Activated CD4-positive, alpha-beta T cell treated with anti-CD3 and anti-CD28 coated beads for 1 hour (primary cell): ENCODE data around the gene PRKCQ.

Source experiments
- DNase-seq: peaks from one replicate; pipeline ENCODE4 v3.0.0-alpha.2; 2020

PRKCQ gene

DNA sequence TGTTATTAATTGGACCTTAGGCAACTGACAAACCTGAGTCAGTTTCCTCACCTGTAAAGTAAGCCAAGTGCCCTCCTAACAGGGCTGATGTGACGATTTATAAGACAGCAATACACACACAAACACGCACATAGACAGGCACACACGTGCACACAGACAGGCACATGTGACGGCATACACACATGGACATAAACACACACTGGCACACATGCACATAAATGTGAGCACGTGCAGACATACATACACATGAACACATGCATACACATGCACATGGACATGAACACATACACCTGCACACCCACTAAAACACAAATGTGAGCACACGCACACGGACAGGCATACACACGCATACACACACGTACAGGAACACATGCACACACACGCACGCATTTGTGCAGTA lies 148.9 kb downstream of the PRKCQ start:
- no peak for DNase-seq

DNA sequence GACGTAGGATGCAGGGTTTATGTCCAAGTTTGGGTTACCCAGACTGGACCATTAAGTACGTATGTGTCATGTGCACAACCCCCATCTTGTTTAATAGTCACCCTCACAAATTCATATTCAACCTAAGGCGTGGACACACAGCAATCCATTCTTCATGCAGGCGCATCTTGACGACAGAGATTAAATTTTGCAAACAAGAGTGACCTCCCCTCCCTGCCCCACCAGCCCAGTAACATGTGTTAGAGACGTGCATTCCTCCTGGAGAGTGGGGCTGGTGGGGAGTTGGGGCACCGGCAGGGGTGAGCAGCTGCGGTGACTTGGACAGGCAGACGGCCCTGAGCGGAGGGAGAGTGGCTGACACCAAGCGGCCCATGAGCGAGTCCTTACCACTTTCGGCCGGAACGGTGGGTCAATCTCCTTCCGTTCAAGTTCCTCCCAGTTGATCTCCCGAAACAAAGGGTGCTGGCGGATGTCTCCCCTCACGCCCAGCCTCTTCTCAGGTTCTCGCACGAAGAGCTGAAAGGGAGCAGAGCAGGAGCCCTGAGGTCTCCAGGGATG lies 149.6 kb downstream of the PRKCQ start:
- no peak for DNase-seq

DNA sequence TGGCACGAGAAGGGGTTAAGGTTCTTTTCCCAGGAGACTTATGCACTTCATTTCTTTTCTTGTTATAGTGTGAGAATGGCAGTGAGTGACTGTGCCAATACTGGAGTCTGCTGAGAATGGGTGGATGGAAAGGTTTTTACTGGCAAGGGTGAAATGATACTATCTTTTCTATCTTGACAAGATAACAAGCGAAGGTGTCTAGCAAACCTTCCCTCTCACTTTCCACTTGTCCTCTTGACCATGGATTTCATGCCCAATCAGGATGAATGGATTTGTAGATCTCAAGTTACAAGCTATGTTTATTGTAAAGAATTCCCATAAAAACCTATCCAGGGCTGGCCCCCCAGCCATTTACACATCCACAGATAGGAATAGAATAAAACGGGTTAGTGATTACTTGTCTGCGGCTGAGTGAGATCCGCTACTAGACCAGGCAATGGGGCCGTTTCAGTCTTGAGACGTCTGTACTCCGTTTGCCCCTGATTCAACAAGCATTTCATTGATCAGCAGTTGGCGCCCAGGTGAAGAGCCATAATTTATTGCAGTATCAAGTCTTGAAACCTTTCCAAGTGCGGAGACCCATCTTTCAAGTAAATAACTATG lies 152.6 kb downstream of the PRKCQ start:
- no peak for DNase-seq

DNA sequence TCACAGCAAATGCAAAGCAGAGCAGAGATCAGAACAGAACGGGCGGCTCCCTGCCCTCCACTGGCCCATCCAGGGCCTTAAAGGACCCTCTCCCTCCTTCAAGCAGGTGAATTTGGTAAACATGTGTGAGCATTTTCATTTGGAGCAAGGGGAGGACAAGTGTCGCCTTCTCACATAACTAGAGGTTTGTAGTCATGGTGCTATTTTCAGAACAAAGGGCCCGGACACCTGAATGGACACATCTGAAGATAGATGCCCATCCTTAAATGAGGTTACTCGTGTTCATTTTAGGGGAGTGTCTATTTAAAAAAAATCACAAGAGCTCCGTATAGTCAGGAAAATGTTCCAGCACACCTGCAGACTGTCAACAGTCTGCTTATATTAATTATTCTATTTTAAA lies 153.8 kb downstream of the PRKCQ start:
- no peak for DNase-seq

DNA sequence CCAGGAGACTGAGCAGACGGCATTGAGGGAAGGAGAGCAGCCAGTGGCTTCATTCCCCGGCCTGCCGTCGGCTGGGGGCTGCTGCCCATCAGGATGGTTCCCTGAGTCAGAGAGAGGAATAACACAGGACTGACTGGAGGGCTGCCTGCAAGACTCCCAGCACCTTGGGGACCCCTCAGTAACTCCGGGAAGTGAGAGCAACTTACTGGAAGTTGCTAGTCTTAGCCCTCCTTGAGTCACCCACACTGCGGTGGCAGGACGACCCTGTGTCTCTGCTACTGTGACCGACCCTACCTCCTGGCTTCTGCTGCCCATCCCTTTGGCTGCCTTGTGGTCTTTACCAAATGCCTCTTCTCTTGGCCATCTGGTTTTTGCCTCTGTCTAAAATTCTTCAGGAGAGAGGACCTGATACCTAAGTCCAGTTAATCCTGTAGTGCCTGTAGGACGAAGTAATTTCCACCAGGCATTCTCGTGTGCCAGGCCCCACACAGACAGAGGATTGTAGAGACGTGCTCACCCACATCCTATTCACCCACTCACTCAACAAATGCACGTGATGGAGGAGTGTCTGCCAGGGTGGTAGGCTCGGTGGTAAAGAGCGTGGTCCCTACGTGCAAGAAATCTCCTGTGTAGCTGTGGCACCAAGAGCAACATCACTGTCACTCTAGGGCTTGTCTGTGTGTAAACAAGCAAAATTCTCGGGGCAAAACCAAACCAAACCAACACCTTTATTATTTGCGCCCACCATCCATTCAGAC lies 156.5 kb downstream of the PRKCQ start:
- DNase-seq, result no peak

DNA sequence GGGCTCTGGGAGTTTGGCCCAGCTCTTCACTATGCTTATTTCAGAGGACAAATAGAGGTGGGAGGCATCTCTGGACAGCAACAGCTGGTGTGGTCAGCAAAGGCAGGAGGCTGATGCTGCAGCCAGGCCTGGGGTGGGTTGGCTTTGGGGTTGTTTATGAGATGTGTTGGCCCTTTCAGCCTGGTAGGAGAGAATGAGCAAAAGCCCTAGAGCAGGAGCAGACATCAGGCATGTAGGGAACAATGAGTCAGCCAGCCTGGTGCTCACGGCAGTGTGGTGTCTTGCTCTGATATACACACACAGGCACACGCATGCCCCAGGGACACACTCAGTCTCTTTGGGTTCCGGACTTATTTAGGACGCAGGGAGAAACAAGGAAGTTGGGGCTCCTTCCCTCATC lies 157.1 kb downstream of the PRKCQ start:
- DNase-seq, result no peak

DNA sequence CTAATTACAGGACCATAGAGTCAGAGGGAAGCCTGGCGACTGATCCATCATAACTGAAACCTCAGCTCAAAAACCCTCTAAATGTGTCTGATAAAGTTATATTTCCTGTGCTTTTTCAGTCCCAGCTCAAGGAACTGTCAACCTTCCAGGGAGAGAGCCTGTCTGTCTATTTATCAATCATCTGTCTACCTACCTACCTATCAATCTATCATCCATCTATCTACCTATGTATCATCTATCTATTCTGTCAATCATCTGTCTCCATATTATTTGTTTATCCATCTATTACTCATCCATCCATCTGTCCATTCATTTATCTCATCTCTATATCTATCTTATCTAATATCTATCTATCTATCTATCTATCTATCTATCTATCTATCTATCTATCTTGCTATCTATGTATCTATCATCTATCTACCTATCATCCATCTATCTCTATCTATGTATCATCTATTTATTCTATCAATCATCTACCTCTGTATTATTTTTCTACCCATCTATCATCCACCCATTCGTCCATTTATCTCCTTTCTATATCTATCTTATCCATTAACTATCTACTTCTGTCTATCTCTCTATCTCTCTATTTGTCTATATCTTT lies 161.4 kb downstream of the PRKCQ start:
- DNase-seq, result no peak

DNA sequence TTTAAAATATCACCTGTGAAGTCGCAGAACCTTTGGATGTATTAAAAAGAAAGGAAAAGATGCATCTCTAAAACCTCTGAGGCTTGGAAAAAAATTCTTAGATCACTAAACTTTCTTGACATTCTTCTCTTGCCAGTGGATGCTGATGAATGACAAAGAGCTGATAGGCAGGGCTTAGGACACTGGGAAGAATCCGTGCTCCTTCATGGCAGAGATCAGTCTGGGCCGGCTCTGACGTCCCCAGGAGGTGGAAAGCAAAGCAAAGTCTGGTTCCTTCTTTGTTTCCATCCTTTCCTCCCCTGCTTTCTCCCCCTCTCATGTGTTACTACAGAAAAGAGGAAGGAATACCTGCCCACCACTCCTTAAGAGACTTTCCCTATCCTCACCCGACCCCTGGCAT lies 161.9 kb downstream of the PRKCQ start:
- no peak for DNase-seq

DNA sequence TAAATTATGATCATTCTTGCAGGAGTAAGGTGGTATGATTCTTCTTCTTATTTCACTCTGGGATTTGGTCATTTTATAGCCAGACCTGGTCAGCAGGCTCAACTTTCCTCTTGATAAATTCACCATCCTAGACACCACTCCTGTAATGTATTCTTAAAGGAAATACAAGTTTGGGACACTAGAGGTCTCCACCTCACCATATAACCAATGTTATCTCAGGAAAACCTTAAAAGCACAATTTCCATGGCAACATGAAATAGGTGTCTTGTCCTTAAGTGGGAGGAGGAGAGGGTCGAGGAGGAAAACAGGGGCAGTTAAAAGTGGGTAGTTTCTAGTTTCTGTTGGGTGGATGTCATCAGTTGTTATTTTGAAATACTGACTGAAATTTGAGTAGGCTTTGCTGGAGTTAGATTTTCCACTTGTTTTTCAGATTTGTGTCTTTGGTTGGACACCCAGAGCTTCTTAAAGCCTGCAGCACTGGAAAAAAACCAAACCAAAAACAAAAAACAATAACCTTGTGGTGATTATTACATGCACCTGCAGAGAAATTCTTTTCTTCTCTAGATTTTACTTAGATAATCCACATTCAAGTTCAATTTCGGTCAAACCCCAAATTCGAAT lies 163.1 kb downstream of the PRKCQ start:
- DNase-seq, result no peak

DNA sequence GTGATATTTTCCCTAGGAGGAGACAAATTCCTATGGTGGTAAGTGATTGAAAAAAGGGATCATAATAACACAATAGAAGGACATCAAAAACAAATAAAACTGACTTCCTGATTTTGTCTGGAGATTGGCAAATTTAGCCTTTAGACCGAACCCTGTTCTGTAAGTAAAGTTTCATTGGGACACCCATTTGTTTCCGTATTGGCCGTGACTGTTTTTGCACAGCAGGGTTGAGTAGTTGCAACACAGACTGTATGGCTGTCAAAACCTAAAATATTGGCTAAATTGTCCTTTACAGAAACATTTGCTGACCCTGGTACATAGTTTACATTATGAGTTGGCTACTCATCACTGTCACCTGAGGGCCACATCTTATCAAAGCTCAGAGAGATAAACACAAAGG lies 168.6 kb downstream of the PRKCQ start:
- DNase-seq, result no peak

DNA sequence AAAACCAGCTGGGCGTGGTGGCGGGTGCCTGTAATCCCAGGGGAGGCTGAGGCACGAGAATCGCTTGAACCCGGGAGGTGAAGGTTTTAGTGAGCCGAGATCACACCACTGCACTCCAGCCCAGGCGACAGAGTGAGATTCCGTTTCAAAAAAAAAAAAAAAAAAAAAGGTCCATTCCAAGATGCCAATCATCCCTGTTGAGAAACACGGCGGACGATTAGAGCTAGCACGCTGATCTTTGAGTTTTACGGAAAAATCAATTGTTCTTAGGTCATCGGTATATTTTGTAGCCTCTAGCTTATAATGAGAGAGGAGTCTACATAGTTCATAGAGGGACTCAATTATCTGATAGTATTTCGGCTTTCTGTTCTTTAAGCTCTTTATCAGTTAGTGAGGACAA lies 169.2 kb downstream of the PRKCQ start:
- DNase-seq, result no peak

DNA sequence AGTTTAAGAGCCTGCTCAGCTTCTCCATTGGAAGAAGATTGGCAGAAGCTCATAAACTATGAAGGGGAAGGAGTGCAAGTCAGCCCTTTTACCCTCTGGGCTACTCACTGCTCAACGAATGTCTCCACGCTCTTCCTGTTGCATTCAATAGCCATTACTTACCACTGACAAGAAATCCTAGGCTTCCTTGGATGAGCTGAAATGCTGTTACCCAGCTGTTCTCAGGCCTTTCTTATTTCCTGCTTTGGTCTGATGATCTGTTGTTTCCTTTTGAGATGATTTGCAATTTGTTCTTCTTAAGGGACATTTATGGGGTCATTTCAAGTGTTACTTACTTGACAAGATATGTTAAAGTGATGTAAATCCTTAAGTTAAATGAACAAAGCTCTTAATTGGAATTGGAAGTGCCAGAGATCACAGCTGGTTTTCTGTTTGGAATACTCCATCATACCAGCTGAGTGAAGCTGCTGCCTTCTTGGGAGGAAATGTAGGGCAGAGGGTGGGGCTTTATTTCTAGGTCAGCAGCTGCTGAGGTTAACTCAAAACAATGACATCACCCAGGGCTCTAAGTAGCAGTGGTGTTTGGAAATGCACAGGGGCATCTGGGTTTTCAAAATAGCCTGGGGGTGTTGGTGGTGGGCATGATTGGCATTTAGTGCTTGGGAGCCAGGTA lies 170.0 kb downstream of the PRKCQ start:
- DNase-seq, result no peak

DNA sequence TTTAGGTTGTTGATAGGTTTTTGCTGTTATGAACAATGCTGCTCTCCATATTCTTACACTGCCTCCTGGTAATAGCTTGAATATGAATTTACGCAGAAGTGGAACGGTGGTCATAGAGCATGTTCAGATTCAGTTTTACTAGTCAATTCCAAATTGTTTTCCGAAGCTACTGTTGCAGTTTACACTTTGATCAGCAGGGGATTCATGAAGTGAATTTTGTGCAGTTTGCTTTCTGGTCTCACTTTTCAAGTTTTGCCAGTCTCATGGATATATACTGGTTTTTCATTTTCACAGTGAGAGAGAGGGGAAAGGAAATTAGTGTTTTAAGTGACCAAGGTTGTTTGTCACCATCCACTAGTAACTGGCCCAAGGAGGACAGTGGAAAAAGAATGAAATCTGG lies 171.3 kb downstream of the PRKCQ start:
- DNase-seq, result no peak

DNA sequence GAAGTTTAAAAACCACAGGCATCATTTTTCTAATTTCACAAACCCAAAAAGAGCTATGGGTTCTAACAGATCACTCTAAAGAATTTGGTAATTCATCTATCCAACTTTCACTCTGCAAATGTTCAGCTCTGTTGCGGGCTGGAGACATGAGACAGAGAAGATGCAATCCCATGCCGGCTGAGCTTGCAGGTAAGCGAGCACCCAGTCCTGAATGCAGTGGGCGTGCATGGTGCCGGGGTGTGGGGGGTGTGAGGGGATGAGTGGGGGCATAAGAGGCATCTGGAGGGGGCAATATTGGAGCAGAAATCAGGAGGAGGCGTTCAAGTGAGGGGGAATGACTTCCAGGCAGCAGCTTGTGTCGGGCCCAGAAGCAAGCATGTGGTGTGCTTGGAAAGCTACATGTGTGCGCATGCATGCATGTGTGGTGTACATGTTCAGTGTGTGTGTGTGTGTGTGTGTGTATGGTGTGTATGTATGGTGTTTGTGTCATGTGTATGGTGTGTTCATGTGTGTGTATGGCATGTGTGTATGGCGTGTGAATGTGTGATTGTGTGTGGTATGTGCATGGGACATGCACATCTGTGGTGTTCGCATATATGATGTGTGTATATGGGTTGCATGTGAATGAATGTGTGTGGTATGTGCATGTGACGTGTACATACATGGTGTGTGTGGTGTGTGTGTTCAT lies 172.9 kb downstream of the PRKCQ start:
- no peak for DNase-seq

DNA sequence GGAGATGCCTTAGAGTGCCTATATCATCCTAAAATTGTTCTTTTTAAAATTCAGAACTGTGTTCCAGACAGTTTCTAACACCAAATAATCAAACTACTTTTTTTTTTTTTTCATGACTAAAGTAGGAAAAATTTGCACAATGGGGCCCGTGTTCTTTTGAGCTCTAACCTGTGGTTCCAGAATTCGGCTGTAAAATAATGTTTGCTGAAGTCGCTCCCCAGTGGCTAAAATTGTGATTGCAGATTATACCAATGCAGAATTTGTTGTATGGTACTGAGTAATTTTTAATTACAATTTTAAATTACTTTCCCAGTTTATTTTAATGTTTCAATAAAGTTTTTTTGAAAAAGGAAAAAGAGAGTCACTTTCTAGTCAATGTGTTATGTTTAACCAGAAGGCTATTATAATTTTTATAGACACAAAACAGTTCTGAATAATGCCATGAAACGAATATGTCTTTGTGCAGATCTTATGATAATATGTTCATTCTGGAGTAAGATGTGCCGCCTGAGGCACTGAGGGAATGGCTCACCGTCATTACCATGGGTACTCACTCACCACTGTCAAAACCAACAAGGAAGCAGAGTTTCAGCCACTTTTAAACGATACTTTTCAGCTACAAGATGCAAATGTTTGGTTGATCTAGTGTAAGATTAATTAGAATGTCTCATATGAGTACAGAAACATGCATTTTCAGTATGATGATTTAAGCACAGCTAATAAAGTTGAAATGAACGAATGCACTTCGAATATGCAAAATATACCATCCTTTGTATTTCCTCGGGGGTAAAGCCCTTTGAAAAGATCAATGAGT lies 173.6 kb downstream of the PRKCQ start:
- no peak for DNase-seq

DNA sequence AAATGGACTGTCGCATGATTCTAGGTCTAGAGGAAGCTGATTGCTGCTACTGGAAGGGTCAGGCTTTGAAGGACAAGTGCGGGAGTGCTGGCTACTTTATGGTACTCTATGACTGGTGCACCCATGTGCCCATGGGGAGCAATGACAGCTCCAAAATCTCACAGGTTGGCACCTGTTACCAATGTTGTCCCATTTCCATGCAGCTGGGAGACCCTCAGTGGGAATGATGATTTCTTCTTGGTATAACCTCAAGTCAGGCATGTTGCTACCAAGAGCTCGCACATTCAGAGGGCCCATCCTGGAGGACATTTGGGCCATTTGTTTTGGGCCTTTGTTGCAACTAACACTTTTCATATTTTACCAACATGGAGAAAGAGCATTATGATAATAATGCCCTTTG lies 174.4 kb downstream of the PRKCQ start:
- no peak for DNase-seq

DNA sequence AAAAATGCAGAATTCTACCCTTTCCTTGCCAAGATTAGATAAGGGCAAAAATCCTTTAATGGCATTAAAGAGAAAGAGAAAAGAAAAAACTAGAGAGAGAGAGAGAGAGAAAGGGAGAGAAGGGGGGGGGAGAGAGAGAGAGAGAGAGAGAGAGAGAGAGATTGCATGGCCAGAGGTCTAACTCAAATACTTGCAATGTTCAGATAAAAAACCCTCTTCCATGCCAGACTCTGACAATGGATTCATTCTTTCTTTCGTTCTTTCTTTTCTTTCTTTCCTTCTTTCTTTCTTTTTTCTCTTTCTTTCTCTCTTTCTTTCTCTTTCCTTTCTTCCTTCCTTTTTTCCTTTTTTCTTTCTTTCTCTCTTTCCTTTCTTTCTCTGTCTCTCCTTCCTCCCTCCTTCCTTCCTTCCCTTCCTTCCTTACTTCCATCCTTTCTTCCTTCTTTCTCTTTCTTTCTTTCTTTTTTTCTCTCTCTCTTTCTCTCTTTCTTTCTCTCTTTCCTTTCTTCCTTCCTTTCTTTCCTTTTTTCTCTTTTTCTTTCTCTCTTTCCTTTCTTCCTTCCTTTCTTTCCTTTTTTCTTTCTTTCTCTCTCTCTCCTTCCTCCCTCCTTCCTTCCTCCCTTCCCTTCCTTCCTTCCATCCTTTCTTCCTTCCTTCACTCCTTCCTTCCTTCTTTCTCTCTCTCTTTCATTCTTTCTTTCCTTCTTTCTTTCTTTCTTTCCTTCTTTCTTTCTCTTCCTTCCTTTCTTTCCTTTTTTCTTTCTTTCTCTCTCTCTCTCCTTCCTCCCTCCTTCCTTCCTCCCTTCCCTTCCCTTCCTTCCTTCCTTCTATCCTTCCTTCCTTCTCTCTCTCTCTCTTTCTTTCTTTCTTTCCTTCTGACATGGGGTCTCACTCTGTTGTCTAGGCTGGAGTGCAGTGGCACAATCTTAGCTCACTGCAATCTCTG lies 175.7 kb downstream of the PRKCQ start:
- no peak for DNase-seq

DNA sequence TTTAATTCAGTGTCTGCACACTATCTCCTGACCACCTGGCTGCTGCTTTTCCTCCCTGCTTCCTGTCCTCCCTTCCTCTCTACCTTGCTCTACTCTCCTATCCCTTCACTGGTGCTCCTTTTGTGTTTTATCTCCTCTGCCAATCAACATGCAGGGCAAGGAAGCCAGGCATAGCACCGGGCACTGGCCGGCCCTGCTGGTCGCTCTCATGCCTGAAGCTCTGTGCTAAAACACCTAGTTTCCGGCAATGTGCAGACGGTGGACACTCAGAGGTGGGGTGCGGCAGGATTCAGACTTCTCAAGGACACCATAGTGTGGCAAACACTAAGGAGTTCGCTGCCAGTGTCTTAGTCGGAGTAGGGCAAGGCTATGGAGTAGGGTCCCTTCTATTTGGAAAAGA lies 177.1 kb downstream of the PRKCQ start:
- DNase-seq, result no peak

DNA sequence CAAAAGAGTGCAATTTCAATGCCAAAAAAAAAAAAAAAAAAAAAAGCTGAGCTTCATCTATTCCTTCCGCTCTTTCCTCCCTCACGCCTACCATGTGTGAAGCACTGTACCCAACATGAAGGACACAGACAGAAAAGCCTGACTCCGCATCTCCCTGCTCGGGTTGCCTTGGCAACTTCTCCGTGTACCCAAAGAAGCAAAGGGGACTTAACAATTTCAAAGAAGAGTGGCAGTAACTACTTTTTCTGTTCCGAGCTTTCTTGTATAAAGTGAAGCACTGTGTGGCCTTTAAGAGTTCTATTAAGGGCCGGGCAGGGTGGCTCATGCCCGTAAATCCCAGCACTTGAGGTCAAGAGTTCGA lies 177.7 kb downstream of the PRKCQ start:
- no peak for DNase-seq

DNA sequence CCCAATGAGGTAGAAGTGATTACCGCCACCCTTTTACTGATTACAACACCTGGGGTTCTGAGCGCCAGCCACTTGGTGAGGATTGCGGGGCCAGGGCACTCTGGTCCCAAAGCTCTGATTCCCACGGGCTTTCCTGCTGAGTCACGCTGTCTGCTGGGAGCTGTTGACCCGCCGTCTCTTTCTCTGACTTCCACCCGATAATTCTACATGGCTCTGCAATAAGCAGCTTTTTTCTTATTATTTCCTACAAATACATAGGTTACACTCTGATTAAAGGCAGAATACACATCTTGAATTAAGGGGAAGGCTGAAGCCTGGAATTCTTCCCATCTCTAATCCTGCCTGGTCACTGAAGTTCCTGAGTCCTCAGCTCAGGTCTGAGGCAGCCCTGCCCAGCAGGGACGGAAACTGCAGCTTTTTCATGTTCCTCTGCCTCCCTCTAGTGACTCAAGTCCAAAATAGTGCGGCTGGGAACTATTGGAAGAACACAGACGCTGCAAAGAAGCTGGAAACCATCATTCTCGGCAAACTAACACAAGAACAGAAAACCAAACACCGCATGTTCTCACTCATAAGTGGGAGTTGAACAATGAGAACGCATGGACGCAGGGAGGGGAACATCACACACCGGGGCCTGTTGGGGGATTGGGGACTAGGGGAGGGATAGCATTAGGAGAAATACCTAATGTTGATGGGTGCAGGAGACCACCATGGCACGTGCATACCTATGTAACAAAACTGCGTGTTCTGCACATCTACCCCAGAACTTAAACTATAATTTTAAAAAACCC lies 178.3 kb downstream of the PRKCQ start:
- DNase-seq, result peak; percentile 35
